ENCODE measurements around the gene THSD7B. TPM values are rescaled to one million over a fixed set of nuclear protein-coding genes. Genes with fewer than 3 reads are reported as not detected.

THSD7B gene
- total RNA-seq, 1 experiment from 2014 or later, result under 0.01 TPM

DNA sequence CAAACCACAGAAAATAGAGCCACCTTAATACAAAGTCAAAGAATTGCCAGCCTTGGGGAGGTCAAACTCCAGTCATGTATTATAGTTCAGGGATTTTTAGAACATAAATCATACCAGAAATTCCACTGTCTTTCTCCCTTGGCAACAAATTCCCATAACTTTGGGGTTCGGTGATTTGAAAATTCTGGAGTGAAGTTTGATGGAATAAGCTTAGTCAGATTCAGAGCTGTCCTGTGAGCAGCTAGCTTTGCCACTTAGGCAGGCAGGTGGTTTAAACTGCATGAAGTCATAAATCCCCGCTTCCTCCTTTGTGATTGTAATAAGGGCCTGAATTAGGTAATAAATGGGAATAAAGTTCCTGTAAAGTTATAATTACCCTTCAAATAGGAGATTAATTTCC lies 741.9 kb downstream of the THSD7B start:
- POLR2A ChIA-PET (ENCODE audit: unreplicated experiment), result no interaction called here
- H3K4me3 ChIP-seq (ENCODE audit: low read length), result no peak overlapping the region
- no peaks in the 10 kb centered on the region for H3K36me3 ChIP-seq (ENCODE audit: low read depth, low read length)
- no peaks in the 10 kb centered on the region for H3K79me2 ChIP-seq (ENCODE audit: low read length)
- ATAC-seq, result no peak
- H3K9ac ChIP-seq (ENCODE audit: low read length), result no peak overlapping the region
- CTCF ChIA-PET, result no interaction called here
- H3K9me2 ChIP-seq (replicated peaks; ENCODE audit: low read length), result no peaks in the 10 kb centered on the region
- TF ChIP-seq EZH2 (IDR thresholded peaks at IDR 0.05; ENCODE audit: low read length, unreplicated experiment) (no peak), EZH2phosphoT487 (IDR thresholded peaks at IDR 0.05; ENCODE audit: borderline replicate concordance, low read length) (no peak)
- TF ChIP-seq, protein P1, sequence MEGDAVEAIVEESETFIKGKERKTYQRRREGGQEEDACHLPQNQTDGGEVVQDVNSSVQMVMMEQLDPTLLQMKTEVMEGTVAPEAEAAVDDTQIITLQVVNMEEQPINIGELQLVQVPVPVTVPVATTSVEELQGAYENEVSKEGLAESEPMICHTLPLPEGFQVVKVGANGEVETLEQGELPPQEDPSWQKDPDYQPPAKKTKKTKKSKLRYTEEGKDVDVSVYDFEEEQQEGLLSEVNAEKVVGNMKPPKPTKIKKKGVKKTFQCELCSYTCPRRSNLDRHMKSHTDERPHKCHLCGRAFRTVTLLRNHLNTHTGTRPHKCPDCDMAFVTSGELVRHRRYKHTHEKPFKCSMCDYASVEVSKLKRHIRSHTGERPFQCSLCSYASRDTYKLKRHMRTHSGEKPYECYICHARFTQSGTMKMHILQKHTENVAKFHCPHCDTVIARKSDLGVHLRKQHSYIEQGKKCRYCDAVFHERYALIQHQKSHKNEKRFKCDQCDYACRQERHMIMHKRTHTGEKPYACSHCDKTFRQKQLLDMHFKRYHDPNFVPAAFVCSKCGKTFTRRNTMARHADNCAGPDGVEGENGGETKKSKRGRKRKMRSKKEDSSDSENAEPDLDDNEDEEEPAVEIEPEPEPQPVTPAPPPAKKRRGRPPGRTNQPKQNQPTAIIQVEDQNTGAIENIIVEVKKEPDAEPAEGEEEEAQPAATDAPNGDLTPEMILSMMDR (conservative IDR thresholded peaks at IDR 0.05; ENCODE audit: low read depth, low read length), result no peak
- H3K27me3 ChIP-seq (ENCODE audit: low read length), result peaks cover 72% of the 10 kb centered on the region
- no peaks in the 10 kb centered on the region for H4K20me1 ChIP-seq (ENCODE audit: low read length)
- BruUV-seq (replicated peaks), result no TSS peak
- no peak overlapping the region for H2AFZ ChIP-seq (ENCODE audit: low read length)
- no peak overlapping the region for H3K27ac ChIP-seq (ENCODE audit: low read length)
- DNase-seq, result no peak
- H3F3A ChIP-seq (ENCODE audit: low read length, unreplicated experiment), result no peaks in the 10 kb centered on the region
- H3K9me3 ChIP-seq (ENCODE audit: low read length), result no peaks in the 10 kb centered on the region
- intact Hi-C loops (cut with micrococcal nuclease), result no loop called here
- no peak overlapping the region for H3K4me2 ChIP-seq (ENCODE audit: low read length)
- H3K4me1 ChIP-seq (ENCODE audit: insufficient read depth, low read length), result no peaks in the 10 kb centered on the region

DNA sequence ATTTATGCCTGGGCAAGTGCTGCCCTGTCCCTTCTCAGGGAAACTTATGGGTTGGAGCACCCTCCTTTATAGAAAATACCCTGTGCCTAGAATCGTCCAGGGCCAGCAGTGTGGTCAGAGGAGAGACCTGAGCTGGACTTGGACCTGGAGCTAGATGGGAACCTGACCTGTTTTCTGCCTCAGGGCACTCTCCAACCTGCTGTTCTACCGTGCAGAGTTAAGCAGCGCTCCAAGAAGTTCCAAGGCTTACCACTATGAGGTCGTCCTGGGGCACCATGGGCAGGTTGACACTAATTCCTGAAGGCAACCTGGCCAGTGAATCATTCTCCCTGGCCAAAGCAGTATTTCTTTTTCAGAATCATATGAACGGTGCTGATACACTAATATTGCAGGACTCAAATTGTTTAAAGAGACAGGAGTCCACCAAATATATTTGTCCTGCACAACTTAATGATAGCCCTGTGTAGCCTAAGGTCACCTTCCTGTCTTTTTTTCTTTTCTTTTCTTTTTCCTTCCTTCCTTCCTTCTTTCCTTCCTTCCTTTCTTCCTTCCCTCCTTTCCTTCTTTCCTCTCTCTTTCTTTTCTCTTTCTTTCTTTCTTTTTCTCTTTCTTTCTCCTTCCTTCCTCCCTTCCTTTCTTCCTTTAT lies 743.5 kb downstream of the THSD7B start:
- TF ChIP-seq EZH2phosphoT487 (IDR thresholded peaks at IDR 0.05; ENCODE audit: borderline replicate concordance, low read length) (no peak), EZH2 (IDR thresholded peaks at IDR 0.05; ENCODE audit: low read length, unreplicated experiment) (no peak)
- TF ChIP-seq, protein P1 (conservative IDR thresholded peaks at IDR 0.05; ENCODE audit: low read depth, low read length), result no peak
- ChIA-PET CTCF (no interaction called here), POLR2A (ENCODE audit: unreplicated experiment) (no interaction called here)
- H3K4me1 ChIP-seq (ENCODE audit: insufficient read depth, low read length), result no peaks in the 10 kb centered on the region
- H3K9ac ChIP-seq (ENCODE audit: low read length), result no peak overlapping the region
- peaks cover 63% of the 10 kb centered on the region for H3K27me3 ChIP-seq (ENCODE audit: low read length)
- H3K4me2 ChIP-seq (ENCODE audit: low read length), result no peak overlapping the region
- no peaks in the 10 kb centered on the region for H4K20me1 ChIP-seq (ENCODE audit: low read length)
- no peaks in the 10 kb centered on the region for H3K9me3 ChIP-seq (ENCODE audit: low read length)
- no peaks in the 10 kb centered on the region for H3K9me2 ChIP-seq (replicated peaks; ENCODE audit: low read length)
- H3K4me3 ChIP-seq (ENCODE audit: low read length), result no peak overlapping the region
- no TSS peak for BruUV-seq (replicated peaks)
- intact Hi-C loops (cut with micrococcal nuclease), result no loop called here
- peak; percentile 11 for DNase-seq
- no peaks in the 10 kb centered on the region for H3K79me2 ChIP-seq (ENCODE audit: low read length)
- ATAC-seq, result no peak
- no peak overlapping the region for H2AFZ ChIP-seq (ENCODE audit: low read length)
- no peak overlapping the region for H3K27ac ChIP-seq (ENCODE audit: low read length)
- H3K36me3 ChIP-seq (ENCODE audit: low read depth, low read length), result no peaks in the 10 kb centered on the region
- H3F3A ChIP-seq (ENCODE audit: low read length, unreplicated experiment), result no peaks in the 10 kb centered on the region

DNA sequence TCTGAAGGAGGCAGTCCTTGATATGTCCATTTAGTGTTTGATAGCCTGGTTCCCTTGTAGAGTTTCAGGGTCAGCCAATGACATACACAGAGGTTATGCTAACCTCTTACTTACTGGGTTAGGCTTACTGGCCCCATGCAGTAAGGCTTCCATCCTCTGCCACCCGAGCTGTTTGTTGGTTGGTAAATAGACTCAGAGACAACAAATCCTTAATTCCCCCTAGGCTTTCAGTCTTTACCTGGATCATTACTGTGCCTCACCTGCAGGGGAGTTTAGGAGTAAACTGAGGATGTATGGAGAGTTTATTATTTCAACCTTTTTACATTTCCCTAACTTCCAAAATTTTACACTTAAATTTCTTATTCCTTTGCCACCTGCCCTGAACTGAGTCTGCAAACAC lies 746.2 kb downstream of the THSD7B start:
- Histone ChIP-seq H3K79me2 (ENCODE audit: low read length) (no peaks in the 10 kb centered on the region), H3K27ac (ENCODE audit: low read length) (no peak overlapping the region), H3K4me1 (ENCODE audit: insufficient read depth, low read length) (no peaks in the 10 kb centered on the region), H3F3A (ENCODE audit: low read length, unreplicated experiment) (no peaks in the 10 kb centered on the region), H3K4me3 (ENCODE audit: low read length) (no peak overlapping the region), H4K20me1 (ENCODE audit: low read length) (no peaks in the 10 kb centered on the region), H3K36me3 (ENCODE audit: low read depth, low read length) (no peaks in the 10 kb centered on the region), H2AFZ (ENCODE audit: low read length) (no peak overlapping the region), H3K27me3 (ENCODE audit: low read length) (peaks cover 40% of the 10 kb centered on the region), H3K9me2 (replicated peaks; ENCODE audit: low read length) (no peaks in the 10 kb centered on the region), H3K4me2 (ENCODE audit: low read length) (no peak overlapping the region), H3K9ac (ENCODE audit: low read length) (no peak overlapping the region), H3K9me3 (ENCODE audit: low read length) (no peaks in the 10 kb centered on the region)
- BruUV-seq (replicated peaks), result no TSS peak
- ChIA-PET CTCF (interaction anchor here (0.8 kb wide), 1 partner anchor 118 kb away, joined by 8 read pairs; no protein-coding TSS in a partner anchor), POLR2A (ENCODE audit: unreplicated experiment) (no interaction called here)
- TF ChIP-seq, protein P1 (conservative IDR thresholded peaks at IDR 0.05; ENCODE audit: low read depth, low read length), result no peak
- TF ChIP-seq EZH2phosphoT487 (IDR thresholded peaks at IDR 0.05; ENCODE audit: borderline replicate concordance, low read length) (no peak), EZH2 (IDR thresholded peaks at IDR 0.05; ENCODE audit: low read length, unreplicated experiment) (no peak)
- no peak for DNase-seq
- no peak for ATAC-seq
- intact Hi-C loops (cut with micrococcal nuclease), result no loop called here

Measured in PC-3 (cell line).